Astrocyte of the spinal cord (primary cell): ENCODE data around the gene TMEM43.

ENCODE experiments used
- DNase-seq: peaks from one replicate; pipeline ENCODE4 v3.0.0; 2011; ENCODE audit warnings: low read depth, low spot score
- H3K4me3 ChIP-seq: 2 replicates; pipeline ENCODE4 v1.5.1; 2011; ENCODE audit warnings: low read depth, mild to moderate bottlenecking, low read length, moderate library complexity
- CTCF ChIP-seq: IDR thresholded peaks from 2 replicates; pipeline ENCODE4 v1.5.1; 2012; ENCODE audit warnings: low read depth, mild to moderate bottlenecking, low read length, inconsistent platforms
- in situ Hi-C: cut with HindIII; loops from 2 replicates; pipeline ENCODE4 v1.10.0; 2017; ENCODE audit warnings: low sequenced_read_pairs

The TMEM43 gene

GRCh38 chr3:14156201-14156600 lies 31.3 kb downstream of the TMEM43 start:
- H3K4me3 ChIP-seq: no peak overlapping the region
- in situ Hi-C loops: no loop called here
- TF ChIP-seq CTCF: no peak
- no peak for DNase-seq

DNA sequence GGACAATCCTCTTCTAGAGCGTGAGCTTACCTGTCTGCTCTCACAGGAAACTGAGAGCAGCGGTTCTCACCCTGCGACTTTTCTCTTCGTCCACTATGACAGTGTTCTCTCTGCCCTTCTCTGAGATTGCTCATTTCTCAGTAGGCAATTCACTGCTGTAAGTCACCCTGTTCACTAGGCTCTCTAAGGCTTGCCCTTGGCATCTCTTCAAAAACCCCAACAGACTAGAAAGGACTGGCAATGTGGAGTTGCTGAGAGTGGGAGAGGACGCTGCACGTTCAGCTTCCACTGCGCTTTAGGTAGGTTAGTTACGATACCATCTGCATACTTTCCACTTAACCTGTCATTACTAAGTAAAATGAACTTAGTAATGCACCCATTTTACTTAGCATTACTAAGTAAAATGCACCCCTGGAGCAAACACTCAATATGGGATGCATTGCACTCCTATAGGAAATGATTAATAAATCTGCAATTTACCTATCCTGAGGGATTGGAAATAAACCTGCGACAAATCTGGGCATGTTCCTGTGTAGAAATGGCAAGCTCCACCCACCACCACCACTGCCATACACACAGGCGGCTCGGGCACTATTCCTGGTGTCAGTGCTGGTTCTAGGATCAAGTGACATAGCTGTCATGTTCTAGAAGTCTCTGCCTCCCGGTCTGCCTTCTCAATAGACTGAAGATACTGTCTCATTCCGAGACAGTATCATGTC lies 32.1 kb downstream of the TMEM43 start:
- no peak for DNase-seq
- no peak for TF ChIP-seq CTCF
- in situ Hi-C loops: no loop called here
- H3K4me3 ChIP-seq: no peak overlapping the region

GRCh38 chr3:14157951-14158350 lies 33.1 kb downstream of the TMEM43 start:
- in situ Hi-C loops: no loop called here
- H3K4me3 ChIP-seq: no peak overlapping the region
- no peak for TF ChIP-seq CTCF
- DNase-seq: no peak

DNA sequence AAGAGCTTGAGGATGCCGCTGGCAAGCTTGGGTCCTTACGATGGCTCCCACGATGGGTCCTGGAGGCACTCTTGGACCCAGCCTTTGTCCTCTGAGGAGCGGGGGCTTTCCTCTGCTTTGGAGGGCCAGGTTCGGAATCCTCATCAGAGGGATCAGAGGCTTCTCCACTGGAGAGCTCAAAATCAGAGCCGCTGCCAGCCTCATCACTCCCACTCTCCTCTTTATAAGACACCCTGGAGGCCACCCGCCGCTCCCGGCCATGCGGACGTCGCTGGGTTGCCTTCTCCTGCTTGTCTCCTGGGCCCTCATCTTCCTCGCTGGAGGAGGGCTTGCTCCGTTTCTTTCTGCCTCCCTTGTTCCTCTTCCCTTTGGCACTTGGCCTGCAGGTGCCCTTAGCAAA lies 33.5 kb downstream of the TMEM43 start:
- no peak for DNase-seq
- no peak for TF ChIP-seq CTCF
- in situ Hi-C loops: no loop called here
- no peak overlapping the region for H3K4me3 ChIP-seq

DNA sequence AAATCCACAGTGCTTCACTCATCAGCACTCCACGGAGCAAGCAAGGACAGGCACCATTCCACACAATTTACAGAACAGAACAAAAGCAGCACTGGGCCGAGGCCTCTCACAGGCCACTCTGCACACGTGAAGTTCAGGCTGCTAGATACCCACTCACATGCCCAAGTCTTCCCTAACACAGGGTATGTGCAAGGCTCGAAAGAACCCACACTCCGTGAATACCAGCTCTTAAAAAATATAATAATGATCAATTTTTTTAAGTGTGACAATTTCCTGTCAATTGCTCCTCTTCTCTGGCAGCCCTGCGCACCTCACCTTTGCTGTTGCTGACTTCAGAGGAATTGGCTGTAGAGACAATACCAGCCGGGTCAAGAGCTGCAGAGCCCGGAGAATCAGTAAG lies 34.6 kb downstream of the TMEM43 start:
- no peak for DNase-seq
- no peak overlapping the region for H3K4me3 ChIP-seq
- no peak for TF ChIP-seq CTCF
- in situ Hi-C loops: no loop called here

GRCh38 chr3:14161282-14161681 lies 36.4 kb downstream of the TMEM43 start:
- in situ Hi-C loops: no loop called here
- H3K4me3 ChIP-seq: no peak overlapping the region
- TF ChIP-seq CTCF: no peak
- no peak for DNase-seq
